GM21381 (cell line): ENCODE results near the gene SYCE1L.

Experiments used
- ATAC-seq: cut with Tn5 transposase; IDR thresholded peaks from one replicate; pipeline ENCODE4 v1.9.1; 2021; ENCODE audit warnings: mild to moderate bottlenecking, moderate library complexity; ENCODE audit not compliant: unreplicated experiment

The SYCE1L gene

GRCh38 chr16:77195411-77195810 is 3.8 kb upstream of the SYCE1L start:
- ATAC-seq = no peak

- no peak for ATAC-seq
Measured at GRCh38 chr16:77197747-77198146, 1.5 kb upstream of the SYCE1L start.

GRCh38 chr16:77206533-77206932 is 7.3 kb downstream of the SYCE1L start:
- no peak for ATAC-seq

- no peak for ATAC-seq
Measured at GRCh38 chr16:77207030-77207429, 7.8 kb downstream of the SYCE1L start.

GRCh38 chr16:77208382-77208781 is 9.2 kb downstream of the SYCE1L start:
- ATAC-seq = no peak

- peak; percentile 68 for ATAC-seq
Measured at GRCh38 chr16:77211880-77212740, 12.9 kb downstream of the SYCE1L start.

GRCh38 chr16:77212741-77213541 is 13.7 kb downstream of the SYCE1L start:
- peak; percentile 73 for ATAC-seq

- ATAC-seq = no peak
Measured at GRCh38 chr16:77213542-77214106, 14.4 kb downstream of the SYCE1L start.

- ATAC-seq = no peak
Measured at GRCh38 chr16:77214411-77215138, 15.4 kb downstream of the SYCE1L start.

- no peak for ATAC-seq
Measured at GRCh38 chr16:77219437-77219836, 20.2 kb downstream of the SYCE1L start.

- ATAC-seq = no peak
Measured at GRCh38 chr16:77220427-77220826, 21.2 kb downstream of the SYCE1L start.

GRCh38 chr16:77221482-77221881 is 22.3 kb downstream of the SYCE1L start:
- ATAC-seq = no peak

- no peak for ATAC-seq
Measured at GRCh38 chr16:77223184-77223583, 24.0 kb downstream of the SYCE1L start.

- no peak for ATAC-seq
Measured at GRCh38 chr16:77225182-77225581, 26.0 kb downstream of the SYCE1L start.

- ATAC-seq = no peak
Measured at GRCh38 chr16:77227745-77228144, 28.5 kb downstream of the SYCE1L start.

- ATAC-seq = no peak
Measured at GRCh38 chr16:77231047-77231446, 31.8 kb downstream of the SYCE1L start.

GRCh38 chr16:77233799-77234519 is 34.8 kb downstream of the SYCE1L start:
- no peak for ATAC-seq

- no peak for ATAC-seq
Measured at GRCh38 chr16:77234611-77235010, 35.4 kb downstream of the SYCE1L start.

- peak; percentile 99 for ATAC-seq
Measured at GRCh38 chr16:77236063-77236511, 36.9 kb downstream of the SYCE1L start.

- no peak for ATAC-seq
Measured at GRCh38 chr16:77238593-77238992, 39.4 kb downstream of the SYCE1L start.
